ENCODE measurements around the gene GMDS. TPM values are rescaled to one million over a fixed set of nuclear protein-coding genes. Genes with fewer than 3 reads are reported as not detected.

Gene GMDS
- total RNA-seq, 1 experiment from 2014 or later = 31.1 TPM

DNA sequence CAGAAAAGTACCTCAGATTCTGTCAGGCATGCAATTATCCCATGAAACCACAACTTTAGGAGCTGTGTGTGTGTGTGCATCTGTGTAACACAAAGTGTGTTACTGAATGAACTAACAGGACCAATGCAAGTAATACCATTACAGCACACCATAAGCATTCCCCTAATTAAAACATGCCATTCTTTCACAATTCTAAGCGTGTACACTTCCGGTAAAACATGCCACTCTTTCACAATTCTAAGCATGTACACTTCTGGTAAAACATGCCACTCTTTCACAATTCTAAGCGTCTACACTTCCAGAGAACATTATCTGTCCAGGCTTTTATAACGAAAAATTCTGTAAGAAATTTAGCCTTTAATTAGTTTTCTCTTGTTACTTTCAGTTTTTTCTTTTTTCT lies 238.2 kb downstream of the GMDS start:
- no peak overlapping the region for H3K4me3 Mint-ChIP-seq (ENCODE audit: unreplicated experiment)
- no peaks in the 10 kb centered on the region for H3K4me1 ChIP-seq
- no peak for DNase-seq
- intact Hi-C loops (cut with micrococcal nuclease; ENCODE audit: unreplicated experiment) = no loop called here
- no peaks in the 10 kb centered on the region for H3K36me3 ChIP-seq (ENCODE audit: control insufficient read depth, insufficient read depth, low read length)
- no peaks in the 10 kb centered on the region for H3K4me1 Mint-ChIP-seq (ENCODE audit: low read depth, unreplicated experiment)
- no peaks in the 10 kb centered on the region for H3K9me3 ChIP-seq
- H3K4me3 ChIP-seq (ENCODE audit: low read depth, low read length) = no peak overlapping the region
- no peaks in the 10 kb centered on the region for H3K36me3 Mint-ChIP-seq (ENCODE audit: insufficient read depth, unreplicated experiment)
- no TSS peak for BruUV-seq (replicated peaks)
- no peaks in the 10 kb centered on the region for H3K27me3 Mint-ChIP-seq (ENCODE audit: insufficient read depth, unreplicated experiment)
- no peaks in the 10 kb centered on the region for H3K9me3 Mint-ChIP-seq (ENCODE audit: unreplicated experiment)
- H3K27me3 ChIP-seq (replicated peaks; ENCODE audit: control insufficient read depth, insufficient read depth, low read length) = no peaks in the 10 kb centered on the region
- ChIA-PET POLR2A (no interaction called here), CTCF (no interaction called here)
- H3K27ac Mint-ChIP-seq (ENCODE audit: unreplicated experiment) = no peak overlapping the region
- TF ChIP-seq, protein P1, sequence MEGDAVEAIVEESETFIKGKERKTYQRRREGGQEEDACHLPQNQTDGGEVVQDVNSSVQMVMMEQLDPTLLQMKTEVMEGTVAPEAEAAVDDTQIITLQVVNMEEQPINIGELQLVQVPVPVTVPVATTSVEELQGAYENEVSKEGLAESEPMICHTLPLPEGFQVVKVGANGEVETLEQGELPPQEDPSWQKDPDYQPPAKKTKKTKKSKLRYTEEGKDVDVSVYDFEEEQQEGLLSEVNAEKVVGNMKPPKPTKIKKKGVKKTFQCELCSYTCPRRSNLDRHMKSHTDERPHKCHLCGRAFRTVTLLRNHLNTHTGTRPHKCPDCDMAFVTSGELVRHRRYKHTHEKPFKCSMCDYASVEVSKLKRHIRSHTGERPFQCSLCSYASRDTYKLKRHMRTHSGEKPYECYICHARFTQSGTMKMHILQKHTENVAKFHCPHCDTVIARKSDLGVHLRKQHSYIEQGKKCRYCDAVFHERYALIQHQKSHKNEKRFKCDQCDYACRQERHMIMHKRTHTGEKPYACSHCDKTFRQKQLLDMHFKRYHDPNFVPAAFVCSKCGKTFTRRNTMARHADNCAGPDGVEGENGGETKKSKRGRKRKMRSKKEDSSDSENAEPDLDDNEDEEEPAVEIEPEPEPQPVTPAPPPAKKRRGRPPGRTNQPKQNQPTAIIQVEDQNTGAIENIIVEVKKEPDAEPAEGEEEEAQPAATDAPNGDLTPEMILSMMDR (IDR thresholded peaks at IDR 0.05; ENCODE audit: insufficient read depth in 1 of 2, low read depth in 1 of 2, low read length in 1 of 2, severe bottlenecking in 1 of 2, unreplicated experiment in 1 of 2) = no peak

DNA sequence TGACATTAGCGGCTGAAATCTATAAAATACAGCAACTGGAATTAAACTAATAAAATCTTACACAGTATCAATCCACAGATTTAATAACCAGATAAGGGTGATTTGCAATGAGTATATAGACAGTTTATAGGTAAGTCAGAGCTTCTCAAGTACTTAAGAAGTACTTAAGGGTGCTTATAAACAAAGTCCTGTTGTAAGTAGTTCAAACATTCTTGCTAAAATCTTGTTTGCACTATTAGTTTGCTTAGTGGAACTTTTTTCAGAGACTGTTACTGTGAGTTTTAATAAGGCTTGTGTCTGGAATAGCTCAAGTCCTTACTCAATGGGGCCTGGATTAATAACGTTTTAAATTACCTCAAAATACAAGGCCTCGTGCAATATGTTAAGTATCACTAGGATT lies 240.5 kb downstream of the GMDS start:
- Mint-ChIP-seq H3K27me3 (ENCODE audit: insufficient read depth, unreplicated experiment) (no peaks in the 10 kb centered on the region), H3K9me3 (ENCODE audit: unreplicated experiment) (no peaks in the 10 kb centered on the region), H3K36me3 (ENCODE audit: insufficient read depth, unreplicated experiment) (no peaks in the 10 kb centered on the region), H3K4me3 (ENCODE audit: unreplicated experiment) (no peak overlapping the region), H3K27ac (ENCODE audit: unreplicated experiment) (no peak overlapping the region), H3K4me1 (ENCODE audit: low read depth, unreplicated experiment) (no peaks in the 10 kb centered on the region)
- no peaks in the 10 kb centered on the region for H3K4me1 ChIP-seq
- no peak for DNase-seq
- no TSS peak for BruUV-seq (replicated peaks)
- H3K9me3 ChIP-seq = no peaks in the 10 kb centered on the region
- H3K36me3 ChIP-seq (ENCODE audit: control insufficient read depth, insufficient read depth, low read length) = no peaks in the 10 kb centered on the region
- H3K27me3 ChIP-seq (replicated peaks; ENCODE audit: control insufficient read depth, insufficient read depth, low read length) = no peaks in the 10 kb centered on the region
- no peak overlapping the region for H3K4me3 ChIP-seq (ENCODE audit: low read depth, low read length)
- CTCF ChIA-PET = no interaction called here
- POLR2A ChIA-PET = no interaction called here
- intact Hi-C loops (cut with micrococcal nuclease; ENCODE audit: unreplicated experiment) = no loop called here
- TF ChIP-seq, protein P1 (IDR thresholded peaks at IDR 0.05; ENCODE audit: insufficient read depth in 1 of 2, low read depth in 1 of 2, low read length in 1 of 2, severe bottlenecking in 1 of 2, unreplicated experiment in 1 of 2) = no peak

DNA sequence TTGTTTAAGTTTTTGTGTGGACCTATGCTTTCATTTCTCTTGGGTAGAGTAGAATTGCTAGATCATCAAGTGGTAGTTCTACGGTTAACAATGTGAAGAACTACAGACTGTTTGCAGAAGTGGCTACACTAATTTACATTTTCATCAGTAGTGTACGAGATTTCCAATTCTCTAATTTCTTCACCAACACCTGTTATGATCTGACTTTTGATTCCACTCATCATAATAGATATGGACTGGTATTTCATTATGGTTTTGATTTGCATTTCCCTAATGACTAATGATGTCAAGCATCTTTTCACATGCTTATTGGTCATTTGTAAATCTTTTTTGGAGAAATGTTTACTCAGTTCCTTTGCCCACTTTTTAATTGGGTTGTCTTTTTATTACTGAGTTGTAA lies 244.4 kb downstream of the GMDS start:
- TF ChIP-seq, protein P1 (IDR thresholded peaks at IDR 0.05; ENCODE audit: insufficient read depth in 1 of 2, low read depth in 1 of 2, low read length in 1 of 2, severe bottlenecking in 1 of 2, unreplicated experiment in 1 of 2) = no peak
- CTCF ChIA-PET = no interaction called here
- no peaks in the 10 kb centered on the region for H3K4me1 ChIP-seq
- DNase-seq = no peak
- Mint-ChIP-seq H3K9me3 (ENCODE audit: unreplicated experiment) (peaks cover 10% of the 10 kb centered on the region), H3K4me3 (ENCODE audit: unreplicated experiment) (no peak overlapping the region), H3K27ac (ENCODE audit: unreplicated experiment) (no peak overlapping the region), H3K27me3 (ENCODE audit: insufficient read depth, unreplicated experiment) (no peaks in the 10 kb centered on the region), H3K4me1 (ENCODE audit: low read depth, unreplicated experiment) (no peaks in the 10 kb centered on the region), H3K36me3 (ENCODE audit: insufficient read depth, unreplicated experiment) (no peaks in the 10 kb centered on the region)
- BruUV-seq (replicated peaks) = no TSS peak
- no peaks in the 10 kb centered on the region for H3K9me3 ChIP-seq
- intact Hi-C loops (cut with micrococcal nuclease; ENCODE audit: unreplicated experiment) = no loop called here
- no peaks in the 10 kb centered on the region for H3K36me3 ChIP-seq (ENCODE audit: control insufficient read depth, insufficient read depth, low read length)
- H3K27me3 ChIP-seq (replicated peaks; ENCODE audit: control insufficient read depth, insufficient read depth, low read length) = no peaks in the 10 kb centered on the region
- H3K4me3 ChIP-seq (ENCODE audit: low read depth, low read length) = no peak overlapping the region
- POLR2A ChIA-PET = no interaction called here

Data from Caco-2 (cell line).